Progenitor cell of endocrine pancreas (in vitro differentiated cells): Measurements from ENCODE around the gene ITPR3. TPM values are rescaled to one million over a fixed set of nuclear protein-coding genes. Genes with fewer than 3 reads are reported as not detected.

Experiments
- DNase-seq: peaks from one replicate; pipeline ENCODE4 v3.0.0; 2021; ENCODE audit warnings: low spot score; ENCODE audit not compliant: unreplicated experiment
- H3K27ac Mint-ChIP-seq: 2 replicates; pipeline ENCODE4 v1.8.0; 2021; ENCODE audit warnings: mild to moderate bottlenecking, moderate library complexity, mixed read lengths
- H3K27me3 Mint-ChIP-seq: 2 replicates; pipeline ENCODE4 v1.8.0; 2021; ENCODE audit warnings: mixed read lengths
- H3K36me3 Mint-ChIP-seq: 2 replicates; pipeline ENCODE4 v1.8.0; 2022; ENCODE audit warnings: mixed read lengths; ENCODE audit not compliant: insufficient read depth
- H3K4me1 Mint-ChIP-seq: 2 replicates; pipeline ENCODE4 v1.8.0; 2021; ENCODE audit warnings: low read depth, mixed read lengths
- H3K4me3 Mint-ChIP-seq: 2 replicates; pipeline ENCODE4 v1.8.0; 2021; ENCODE audit warnings: low read depth, mild to moderate bottlenecking, moderate library complexity, mixed read lengths
- H3K9me3 Mint-ChIP-seq: 2 replicates; pipeline ENCODE4 v1.8.0; 2021; ENCODE audit warnings: low read depth, mixed read lengths
- total RNA-seq: library from RNA; stranded (reverse); gene quantifications from 2 replicates; pipeline ENCODE4 v1.2.1, GENCODE V29; 2021
- TF ChIP-seq, protein P1 (sequence below): fragments of 200-600 bp; sonication (generic); IDR thresholded peaks from one replicate; pipeline ENCODE4 v1.5.0; 2021; ENCODE audit warnings: antibody characterized with exemption, mild to moderate bottlenecking; ENCODE audit not compliant: unreplicated experiment

ITPR3 gene
- total RNA-seq, 1 donor from 2014 or later: 28.3 TPM

DNA sequence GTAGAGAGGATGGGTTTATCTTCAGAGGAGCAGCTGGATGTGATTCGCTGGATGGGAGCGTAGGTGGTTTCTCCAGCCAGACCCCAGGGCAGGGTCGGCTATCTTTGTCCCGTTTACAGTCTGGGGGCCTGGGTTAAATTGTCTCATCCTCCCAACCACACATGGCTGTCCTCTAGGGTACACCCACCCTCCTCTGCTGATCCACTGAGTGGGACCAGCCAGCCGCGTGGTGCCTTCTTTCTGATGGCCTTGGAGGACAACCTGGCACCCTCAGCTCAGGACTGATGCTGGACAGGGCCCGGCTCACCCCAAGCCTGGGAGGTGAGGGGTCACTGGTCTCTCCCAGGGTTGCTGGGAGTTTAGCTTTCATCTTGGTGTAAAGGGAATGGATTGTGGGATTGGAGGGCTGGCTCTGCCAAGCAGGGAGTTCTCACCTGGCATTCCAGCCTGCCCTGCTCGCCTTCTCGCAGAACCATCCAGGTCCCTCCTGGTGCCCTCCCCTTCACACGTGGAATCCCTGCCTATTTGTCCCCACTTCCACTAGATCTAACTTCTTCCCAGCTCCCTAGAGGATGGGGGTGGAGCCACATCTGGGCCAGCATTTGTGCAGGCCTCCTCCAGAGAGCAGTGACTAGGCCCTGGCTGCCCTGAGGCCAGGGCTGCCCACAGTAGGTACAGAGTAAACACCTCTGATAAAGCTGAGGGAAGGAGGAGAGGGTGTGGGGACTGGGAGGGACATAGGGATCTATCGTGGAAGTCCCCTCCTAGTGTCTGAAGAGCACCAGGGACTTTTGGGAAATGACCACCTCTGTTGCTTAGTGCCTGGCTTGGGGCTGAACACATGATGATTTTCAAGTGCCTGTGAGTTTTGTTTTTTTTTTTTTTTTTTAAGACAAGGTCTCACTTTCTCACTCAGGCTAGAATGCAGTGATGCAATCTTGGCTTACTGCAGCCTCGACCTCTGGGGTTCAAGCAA, 1.6 kb downstream of the ITPR3 start:
- peak overlapping the region; percentile 76 for H3K4me3 Mint-ChIP-seq
- peaks cover 3% of the 10 kb centered on the region for H3K36me3 Mint-ChIP-seq
- H3K27me3 Mint-ChIP-seq: peaks cover 42% of the 10 kb centered on the region
- H3K27ac Mint-ChIP-seq: peak overlapping the region; percentile 42
- DNase-seq: no peak
- no peaks in the 10 kb centered on the region for H3K9me3 Mint-ChIP-seq
- TF ChIP-seq, protein P1, sequence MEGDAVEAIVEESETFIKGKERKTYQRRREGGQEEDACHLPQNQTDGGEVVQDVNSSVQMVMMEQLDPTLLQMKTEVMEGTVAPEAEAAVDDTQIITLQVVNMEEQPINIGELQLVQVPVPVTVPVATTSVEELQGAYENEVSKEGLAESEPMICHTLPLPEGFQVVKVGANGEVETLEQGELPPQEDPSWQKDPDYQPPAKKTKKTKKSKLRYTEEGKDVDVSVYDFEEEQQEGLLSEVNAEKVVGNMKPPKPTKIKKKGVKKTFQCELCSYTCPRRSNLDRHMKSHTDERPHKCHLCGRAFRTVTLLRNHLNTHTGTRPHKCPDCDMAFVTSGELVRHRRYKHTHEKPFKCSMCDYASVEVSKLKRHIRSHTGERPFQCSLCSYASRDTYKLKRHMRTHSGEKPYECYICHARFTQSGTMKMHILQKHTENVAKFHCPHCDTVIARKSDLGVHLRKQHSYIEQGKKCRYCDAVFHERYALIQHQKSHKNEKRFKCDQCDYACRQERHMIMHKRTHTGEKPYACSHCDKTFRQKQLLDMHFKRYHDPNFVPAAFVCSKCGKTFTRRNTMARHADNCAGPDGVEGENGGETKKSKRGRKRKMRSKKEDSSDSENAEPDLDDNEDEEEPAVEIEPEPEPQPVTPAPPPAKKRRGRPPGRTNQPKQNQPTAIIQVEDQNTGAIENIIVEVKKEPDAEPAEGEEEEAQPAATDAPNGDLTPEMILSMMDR: no peak
- peaks cover 24% of the 10 kb centered on the region for H3K4me1 Mint-ChIP-seq

DNA sequence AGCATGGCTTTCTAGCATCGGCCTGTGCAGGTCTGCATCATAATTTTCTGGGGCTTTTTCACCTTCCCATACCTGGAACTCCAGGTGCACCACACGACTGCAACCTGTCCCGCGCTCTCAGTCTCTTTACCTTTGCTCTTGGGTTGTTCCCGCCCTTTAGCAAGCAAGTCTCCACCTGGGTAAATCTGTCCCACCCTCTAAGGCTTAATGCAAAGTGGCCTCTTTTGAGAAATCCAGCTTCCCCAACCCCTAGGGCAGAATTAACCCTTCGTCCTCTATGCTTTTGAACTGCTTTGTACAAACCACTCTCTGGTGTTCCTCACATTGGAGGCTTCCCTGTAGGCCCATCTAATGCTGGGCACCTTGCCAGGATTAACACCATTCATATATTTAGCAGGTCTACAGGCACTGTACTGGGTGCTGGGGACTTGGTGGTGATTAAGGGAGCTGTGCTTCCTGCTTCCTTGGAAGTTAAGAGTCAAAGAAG, 2.8 kb downstream of the ITPR3 start:
- H3K4me3 Mint-ChIP-seq: peak overlapping the region; percentile 38

DNA sequence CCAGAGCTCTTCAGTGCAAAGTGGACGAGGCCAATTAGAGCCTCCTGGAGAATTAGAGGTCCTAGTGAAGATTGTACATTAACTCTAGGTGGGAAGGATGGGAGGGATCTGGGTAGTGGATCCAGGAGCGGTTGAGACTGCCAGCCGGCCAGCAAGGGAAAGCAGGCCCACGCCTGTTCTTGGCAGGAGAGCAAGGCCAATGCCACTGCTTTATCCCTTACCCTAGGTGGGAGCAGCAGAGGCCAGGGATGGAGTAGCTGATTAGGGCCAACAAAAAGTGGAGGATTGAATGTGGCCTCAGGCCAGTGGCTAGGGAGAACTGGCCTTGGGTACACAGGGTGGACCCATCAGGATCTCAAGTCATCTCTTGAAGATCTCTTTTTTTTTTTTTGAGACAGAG, 3.7 kb downstream of the ITPR3 start:
- no peaks in the 10 kb centered on the region for H3K9me3 Mint-ChIP-seq
- H3K4me3 Mint-ChIP-seq: no peak overlapping the region
- peaks cover 28% of the 10 kb centered on the region for H3K27me3 Mint-ChIP-seq
- no peak overlapping the region for H3K27ac Mint-ChIP-seq
- peaks cover 35% of the 10 kb centered on the region for H3K4me1 Mint-ChIP-seq
- TF ChIP-seq, protein P1: no peak
- no peak for DNase-seq
- peaks cover 3% of the 10 kb centered on the region for H3K36me3 Mint-ChIP-seq

More for the DNA sequence above, 2.8 kb downstream of the ITPR3 start:
- Mint-ChIP-seq H3K27ac (peak overlapping the region; percentile 87), H3K9me3 (no peaks in the 10 kb centered on the region), H3K36me3 (peaks cover 3% of the 10 kb centered on the region), H3K27me3 (peaks cover 37% of the 10 kb centered on the region), H3K4me1 (peaks cover 36% of the 10 kb centered on the region)
- no peak for DNase-seq
- TF ChIP-seq, protein P1: no peak

DNA sequence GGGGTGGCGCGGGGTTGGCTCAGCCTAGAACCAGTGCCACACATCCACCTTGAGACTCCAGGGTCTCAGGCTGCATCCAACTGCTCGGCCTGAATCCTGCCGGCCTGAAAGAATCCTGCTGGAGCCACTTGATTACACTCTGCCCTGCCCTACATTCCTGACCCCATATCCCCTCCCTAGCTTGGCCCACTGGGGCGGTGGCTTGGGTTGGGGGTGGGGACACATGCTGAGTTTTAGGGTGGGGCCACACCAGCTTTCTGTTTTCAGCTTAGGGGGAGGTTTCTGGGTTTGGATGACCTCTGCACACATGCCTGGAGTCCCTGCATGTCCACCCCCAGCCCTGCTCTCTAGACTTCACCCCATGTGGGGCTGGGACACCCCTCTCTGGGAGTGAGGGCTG, 6.8 kb downstream of the ITPR3 start:
- Mint-ChIP-seq H3K36me3 (peaks cover 5% of the 10 kb centered on the region), H3K27ac (peak overlapping the region; percentile 93), H3K4me1 (peaks cover 35% of the 10 kb centered on the region), H3K4me3 (no peak overlapping the region), H3K9me3 (no peaks in the 10 kb centered on the region), H3K27me3 (peaks cover 17% of the 10 kb centered on the region)
- TF ChIP-seq, protein P1: no peak
- no peak for DNase-seq

DNA sequence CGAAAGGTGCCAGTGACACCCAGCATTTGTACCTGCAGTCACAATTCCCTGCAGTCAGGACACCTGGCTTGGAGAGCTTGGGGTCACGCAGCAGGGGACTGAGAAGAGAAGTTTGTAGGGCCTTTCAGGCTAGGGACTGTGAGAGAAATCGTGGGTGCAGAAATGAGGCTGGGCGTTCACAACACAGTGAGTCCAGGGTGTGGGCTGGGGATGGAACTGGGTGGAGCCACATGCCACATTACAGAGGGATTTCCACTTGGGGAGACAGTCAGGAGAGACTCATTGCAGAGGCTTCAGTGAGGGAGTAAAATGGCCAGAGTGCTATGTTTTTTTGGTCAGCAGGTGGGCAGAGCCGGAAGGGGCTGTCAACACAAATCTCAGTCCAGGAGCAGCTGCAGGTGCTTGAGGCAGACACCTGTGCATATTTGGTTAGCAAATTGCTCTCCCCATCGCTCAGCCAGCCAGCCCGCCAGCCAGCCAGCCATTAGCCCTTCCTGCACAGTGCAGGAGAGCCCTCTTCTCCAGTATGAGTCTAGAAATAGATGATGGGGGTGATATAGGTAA, 7.4 kb downstream of the ITPR3 start:
- Mint-ChIP-seq H3K27ac (peak overlapping the region; percentile 93), H3K27me3 (peaks cover 17% of the 10 kb centered on the region), H3K9me3 (no peaks in the 10 kb centered on the region), H3K4me1 (peaks cover 35% of the 10 kb centered on the region), H3K36me3 (peaks cover 5% of the 10 kb centered on the region), H3K4me3 (no peak overlapping the region)
- TF ChIP-seq, protein P1: no peak
- no peak for DNase-seq
